Common myeloid progenitor, CD34-positive (primary cell): ENCODE results near the gene PNMA1.

ENCODE experiments used
- CTCF ChIA-PET: fragments of 350-600 bp; sonication (Branson Sonifier 250); formaldehyde crosslinking; loops from one replicate; lab custom pipeline; 2021; ENCODE audit warnings: antibody characterized with exemption; lab: Charles Lee
- POLR2A ChIA-PET: fragments of 350-600 bp; sonication (Branson Sonifier 250); formaldehyde crosslinking; loops from one replicate; lab custom pipeline; 2021; ENCODE audit warnings: antibody characterized with exemption; lab: Charles Lee
- DNase-seq, 3 donors: peaks; one replicate each; pipeline versions ENCODE4 v3.0.0 to v3.0.0-alpha.2; 2013
- H3K27ac ChIP-seq, 2 experiments: 1 replicate in 1 of 2; 2 replicates in 1 of 2; pipeline ENCODE4 v1.7.0; 2013; ENCODE audit warnings: inconsistent platforms in 2 of 2, low read length in 2 of 2, mild to moderate bottlenecking in 2 of 2, low read depth in 1 of 2, moderate library complexity in 1 of 2; ENCODE audit not compliant: severe bottlenecking in 2 of 2, insufficient read depth in 1 of 2, poor library complexity in 1 of 2
- H3K27me3 ChIP-seq, 5 experiments: replicated peaks in 2 of 5; 1 replicate in 3 of 5; 2 replicates in 2 of 5; pipeline versions ENCODE4 v1.6.1 to v1.7.0; 2013; ENCODE audit warnings: low read length in 4 of 5, mild to moderate bottlenecking in 2 of 5, moderate library complexity in 2 of 5, inconsistent platforms in 1 of 5; ENCODE audit not compliant: insufficient read depth in 5 of 5, control insufficient read depth in 4 of 5
- H3K36me3 ChIP-seq, 4 experiments: 1 replicate in 2 of 4; 2 replicates in 2 of 4; pipeline versions ENCODE4 v1.6.1 to v1.7.0; 2013; ENCODE audit warnings: low read length in 3 of 4, control low read depth in 1 of 4, mild to moderate bottlenecking in 1 of 4; ENCODE audit not compliant: control insufficient read depth in 4 of 4, insufficient read depth in 4 of 4
- H3K4me1 ChIP-seq, 4 experiments: 1 replicate in 3 of 4; 2 replicates in 1 of 4; pipeline versions ENCODE4 v1.6.1 to v1.7.1; 2013; ENCODE audit warnings: low read length in 3 of 4, mild to moderate bottlenecking in 3 of 4, control low read depth in 1 of 4, inconsistent platforms in 1 of 4, moderate library complexity in 1 of 4; ENCODE audit not compliant: control insufficient read depth in 4 of 4, insufficient read depth in 4 of 4; ENCODE audit errors: control extremely low read depth in 1 of 4
- H3K4me3 ChIP-seq, 7 experiments: 1 replicate in 4 of 7; 2 replicates in 3 of 7; pipeline versions ENCODE4 v1.5.1 to v1.7.0; 2013; ENCODE audit warnings: mild to moderate bottlenecking in 7 of 7, low read length in 6 of 7, moderate library complexity in 6 of 7, inconsistent platforms in 2 of 7, low read depth in 2 of 7, control low read depth in 1 of 7; ENCODE audit not compliant: insufficient read depth in 4 of 7, control insufficient read depth in 1 of 7; ENCODE audit errors: extremely low read depth in 1 of 7
- H3K9me3 ChIP-seq, 5 experiments: 1 replicate in 4 of 5; 2 replicates in 1 of 5; pipeline versions ENCODE4 v1.6.1 to v1.7.1; 2013; ENCODE audit warnings: low read length in 4 of 5, mild to moderate bottlenecking in 2 of 5, inconsistent platforms in 1 of 5, low read depth in 1 of 5, moderate library complexity in 1 of 5; ENCODE audit not compliant: control insufficient read depth in 4 of 5, insufficient read depth in 2 of 5; ENCODE audit errors: control extremely low read depth in 1 of 5
- WGBS: methylation state at CpG from one replicate; pipeline ENCODE4 v1.1.5; 2013; ENCODE audit not compliant: insufficient coverage; 5-methylcytosine and 5-hydroxymethylcytosine counted together

Gene PNMA1

GRCh38 chr14:73746520-73747378 lies 32.6 kb upstream of the PNMA1 start:
- Histone ChIP-seq H3K27ac (peak overlapping the region; percentile 87 to 99), H3K4me3 (peak overlapping the region in 4 of 7 experiments; percentile 14 to 51 (median 30)), H3K9me3 (no peaks in the 10 kb centered on the region), H3K4me1 (peaks cover 35 to 100% (median 95%) of the 10 kb centered on the region in 4 experiments), H3K36me3 (peaks cover 0 to 43% (median 1%) of the 10 kb centered on the region in 4 experiments), H3K27me3 (no peaks in the 10 kb centered on the region)
- DNase-seq: peak in 2 of 3 donors; percentile 43 to 44
- WGBS: 59% methylated on average over 5 of the region's 6 CpGs
- ChIA-PET CTCF (interaction anchor here (0.5 to 14.6 kb wide), 11 partner anchors 8 to 144 kb away, joined by 3 to 228 read pairs (median 4); a partner anchor contains a TSS), POLR2A (interaction anchor here (0.6 to 7.7 kb wide), 4 partner anchors 8 to 93 kb away, joined by 3 to 83 read pairs (median 3); a partner anchor contains a TSS)

- ChIA-PET CTCF (interaction anchor here (1.1 to 14.6 kb wide), 12 partner anchors 9 to 84 kb away, joined by 3 to 228 read pairs (median 5); a partner anchor contains a TSS), POLR2A (interaction anchor here (0.6 to 7.7 kb wide), 3 partner anchors 8 to 41 kb away, joined by 3 to 112 read pairs (median 83); a partner anchor contains a TSS)
- WGBS: 92% methylated on average over 5 of the region's 7 CpGs
- peaks cover 33 to 100% (median 95%) of the 10 kb centered on the region in 4 experiments for H3K4me1 ChIP-seq
- H3K27me3 ChIP-seq: no peaks in the 10 kb centered on the region
- H3K36me3 ChIP-seq: peaks cover 0 to 37% (median 1%) of the 10 kb centered on the region in 4 experiments
- H3K4me3 ChIP-seq: peak overlapping the region in 4 of 7 experiments; percentile 8 to 62 (median 22)
- no peak for DNase-seq
- H3K9me3 ChIP-seq: no peaks in the 10 kb centered on the region
- H3K27ac ChIP-seq: peak overlapping the region; percentile 87 to 99
Observed at GRCh38 chr14:73745571-73746519, 31.7 kb upstream of the PNMA1 start.

GRCh38 chr14:73744874-73745529 lies 30.8 kb upstream of the PNMA1 start:
- H3K9me3 ChIP-seq: no peaks in the 10 kb centered on the region

GRCh38 chr14:73744175-73744867 lies 30.1 kb upstream of the PNMA1 start:
- peaks cover 0 to 43% (median 9%) of the 10 kb centered on the region in 4 experiments for H3K36me3 ChIP-seq
- no peak for DNase-seq
- peak overlapping the region; percentile 87 to 99 for H3K27ac ChIP-seq
- H3K4me3 ChIP-seq: peak overlapping the region in 5 of 7 experiments; percentile 16 to 68 (median 52)
- POLR2A ChIA-PET: interaction anchor here (0.6 to 7.7 kb wide), 4 partner anchors 10 to 42 kb away, joined by 3 to 112 read pairs (median 44); a partner anchor contains a TSS
- no peaks in the 10 kb centered on the region for H3K9me3 ChIP-seq
- WGBS: 51% methylated on average over 7 of the region's 7 CpGs
- H3K4me1 ChIP-seq: peaks cover 26 to 100% (median 97%) of the 10 kb centered on the region in 4 experiments
- CTCF ChIA-PET: interaction anchor here (0.6 to 14.6 kb wide), 14 partner anchors 10 to 1620 kb away, joined by 3 to 228 read pairs (median 6); a partner anchor contains a TSS
- H3K27me3 ChIP-seq: no peaks in the 10 kb centered on the region

More at GRCh38 chr14:73744874-73745529, 30.8 kb upstream of the PNMA1 start:
- no peak for DNase-seq
- no peaks in the 10 kb centered on the region for H3K27me3 ChIP-seq
- ChIA-PET POLR2A (interaction anchor here (6.5 to 7.7 kb wide), 2 partner anchors 9 to 14 kb away, joined by 83 to 112 read pairs; a partner anchor contains a TSS), CTCF (interaction anchor here (0.6 to 14.6 kb wide), 16 partner anchors 10 to 1621 kb away, joined by 3 to 228 read pairs (median 6); a partner anchor contains a TSS)
- H3K4me1 ChIP-seq: peaks cover 28 to 100% (median 95%) of the 10 kb centered on the region in 4 experiments
- peak overlapping the region in 4 of 7 experiments; percentile 6 to 62 (median 34) for H3K4me3 ChIP-seq
- H3K36me3 ChIP-seq: peaks cover 0 to 38% (median 3%) of the 10 kb centered on the region in 4 experiments
- WGBS: 57% methylated on average over 4 of the region's 6 CpGs
- H3K27ac ChIP-seq: peak overlapping the region; percentile 87 to 99

- CTCF ChIA-PET: interaction anchor here (1.0 to 14.6 kb wide), 9 partner anchors 11 to 86 kb away, joined by 3 to 228 read pairs (median 10); a partner anchor contains a TSS
- peak overlapping the region in 6 of 7 experiments; percentile 16 to 68 (median 51) for H3K4me3 ChIP-seq
- no peaks in the 10 kb centered on the region for H3K9me3 ChIP-seq
- peaks cover 0 to 52% (median 16%) of the 10 kb centered on the region in 4 experiments for H3K36me3 ChIP-seq
- H3K4me1 ChIP-seq: peaks cover 26 to 99% (median 96%) of the 10 kb centered on the region in 4 experiments
- 1% methylated on average over 8 of the region's 11 CpGs for WGBS
- H3K27ac ChIP-seq: peak overlapping the region; percentile 87 to 99
- POLR2A ChIA-PET: interaction anchor here (0.6 to 7.7 kb wide), 6 partner anchors 8 to 42 kb away, joined by 3 to 112 read pairs (median 4); a partner anchor contains a TSS
- peak; percentile 81 to 92 (median 92) for DNase-seq
- H3K27me3 ChIP-seq: no peaks in the 10 kb centered on the region
Observed at GRCh38 chr14:73743431-73743931, 29.3 kb upstream of the PNMA1 start.
